ENCODE measurements around the gene CDCA8.

Gene CDCA8

GRCh38 chr1:37717631-37718030 is 25.3 kb downstream of the CDCA8 start:
- no peak for TF ChIP-seq ZNF274 (IDR thresholded peaks at IDR 0.05; ENCODE audit: low read depth, low read length)
- H3K4me3 ChIP-seq (ENCODE audit: low read length) = no peak overlapping the region

- H3K4me3 ChIP-seq (ENCODE audit: low read length) = no peak overlapping the region
- TF ChIP-seq ZNF274 (IDR thresholded peaks at IDR 0.05; ENCODE audit: low read depth, low read length) = no peak
Measured at GRCh38 chr1:37718181-37718900, 26.0 kb downstream of the CDCA8 start.

- no peak for TF ChIP-seq ZNF274 (IDR thresholded peaks at IDR 0.05; ENCODE audit: low read depth, low read length)
- H3K4me3 ChIP-seq (ENCODE audit: low read length) = no peak overlapping the region
Measured at GRCh38 chr1:37718901-37719571, 26.7 kb downstream of the CDCA8 start.

DNA sequence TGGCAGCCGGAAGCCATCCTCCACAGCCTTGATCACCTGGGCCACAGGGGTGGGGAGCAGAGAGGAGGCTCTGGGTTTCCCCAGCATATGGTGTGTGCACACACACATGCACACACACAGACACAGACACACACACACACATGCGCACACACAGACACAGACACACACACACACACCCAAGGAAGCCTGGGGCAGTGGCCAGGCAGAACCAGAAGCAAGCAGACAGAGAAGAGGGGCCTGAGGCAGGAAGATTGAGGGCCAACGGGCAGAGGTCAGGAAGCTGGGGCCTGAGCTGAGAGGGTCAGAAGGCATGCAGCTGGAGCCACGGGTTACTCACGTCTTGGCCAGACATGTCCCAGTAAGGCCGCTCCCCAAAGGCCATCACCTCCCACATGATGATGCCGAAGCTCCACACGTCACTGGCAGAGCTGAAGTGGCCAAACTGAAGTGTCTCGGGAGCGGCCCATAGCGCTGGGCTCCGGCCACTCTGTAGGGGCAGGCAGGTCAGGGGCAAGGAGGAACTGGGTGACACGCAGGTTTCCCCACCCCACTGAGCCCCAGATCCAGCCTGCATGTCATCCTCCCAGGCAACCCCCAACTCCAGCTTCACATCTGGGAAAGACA is 27.4 kb downstream of the CDCA8 start:
- H3K4me3 ChIP-seq (ENCODE audit: low read length) = no peak overlapping the region
- no peak for TF ChIP-seq ZNF274 (IDR thresholded peaks at IDR 0.05; ENCODE audit: low read depth, low read length)

DNA sequence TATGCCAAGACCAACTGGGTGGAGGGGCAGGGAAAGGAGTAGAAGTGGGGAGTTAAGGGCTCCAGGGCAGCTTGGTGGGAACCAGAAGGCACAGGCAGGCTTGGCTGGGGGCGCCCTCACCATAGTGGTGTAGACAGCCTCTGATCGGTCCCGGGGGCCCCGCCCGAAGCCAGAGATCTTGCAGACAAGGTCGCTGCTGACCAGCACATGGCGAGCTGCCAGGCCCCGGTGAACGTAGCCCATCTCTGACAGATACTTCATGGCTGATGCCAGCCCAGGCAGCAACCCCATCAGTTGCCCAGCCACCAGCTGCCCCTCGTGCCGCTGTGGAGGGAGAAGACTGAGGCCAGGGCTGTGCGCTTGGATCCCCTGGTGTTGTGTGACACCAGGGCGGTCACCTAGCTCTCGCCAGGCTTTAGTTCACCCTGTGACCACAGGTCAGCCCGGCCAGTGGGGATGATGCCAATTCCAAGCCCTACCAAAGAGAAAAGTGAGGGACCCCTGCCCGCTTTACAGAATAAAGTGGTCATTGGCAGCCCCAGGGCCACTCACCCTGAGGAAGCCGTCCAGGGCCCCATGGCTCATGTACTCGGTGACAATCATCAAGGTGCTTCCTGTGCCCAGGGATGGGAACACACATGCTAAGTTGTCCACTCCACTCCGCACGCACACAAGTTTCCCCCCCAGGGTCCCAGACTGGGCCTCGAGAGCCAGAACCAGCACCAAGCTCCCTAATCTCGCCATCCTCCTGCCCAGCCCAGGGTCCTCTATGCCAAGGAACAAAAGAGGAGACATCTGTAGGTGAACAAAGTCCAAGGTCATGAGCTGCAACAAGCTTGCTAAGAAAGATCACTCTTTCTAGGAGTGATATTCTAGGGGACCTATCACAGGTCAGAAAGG is 28.2 kb downstream of the CDCA8 start:
- TF ChIP-seq ZNF274 (IDR thresholded peaks at IDR 0.05; ENCODE audit: low read depth, low read length) = no peak
- no peak overlapping the region for H3K4me3 ChIP-seq (ENCODE audit: low read length)

DNA sequence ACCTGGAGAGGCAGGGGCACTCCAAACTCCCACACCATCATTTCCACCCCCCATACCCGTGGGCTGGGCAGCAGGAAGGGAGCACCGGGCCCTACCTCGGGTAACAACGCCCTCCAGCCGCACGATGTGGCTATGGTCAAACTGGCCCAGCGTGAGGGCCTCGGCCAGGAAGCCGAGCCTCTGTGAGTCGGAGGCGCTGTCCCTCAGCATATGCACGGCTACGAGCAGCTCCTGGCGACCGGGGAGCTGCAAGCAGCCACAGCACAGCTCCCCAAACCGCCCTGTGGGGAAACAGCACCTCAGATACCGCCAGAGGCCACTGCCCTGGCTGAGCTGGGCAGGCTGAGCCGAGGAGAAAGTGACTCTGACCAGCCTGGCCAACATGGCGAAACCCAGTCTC is 29.2 kb downstream of the CDCA8 start:
- no peak overlapping the region for H3K4me3 ChIP-seq (ENCODE audit: low read length)
- TF ChIP-seq ZNF274 (IDR thresholded peaks at IDR 0.05; ENCODE audit: low read depth, low read length) = no peak

- H3K4me3 ChIP-seq (ENCODE audit: low read length) = no peak overlapping the region
Measured at GRCh38 chr1:37722181-37723071, 30.1 kb downstream of the CDCA8 start.

GRCh38 chr1:37723072-37723389 is 30.7 kb downstream of the CDCA8 start:
- TF ChIP-seq ZNF274 (IDR thresholded peaks at IDR 0.05; ENCODE audit: low read depth, low read length) = no peak
- H3K4me3 ChIP-seq (ENCODE audit: low read length) = no peak overlapping the region

More at GRCh38 chr1:37722181-37723071, 30.1 kb downstream of the CDCA8 start:
- TF ChIP-seq ZNF274 (IDR thresholded peaks at IDR 0.05; ENCODE audit: low read depth, low read length) = no peak

GRCh38 chr1:37723390-37724078 is 31.2 kb downstream of the CDCA8 start:
- no peak overlapping the region for H3K4me3 ChIP-seq (ENCODE audit: low read length)
- no peak for TF ChIP-seq ZNF274 (IDR thresholded peaks at IDR 0.05; ENCODE audit: low read depth, low read length)

GRCh38 chr1:37724575-37724974 is 32.3 kb downstream of the CDCA8 start:
- no peak overlapping the region for H3K4me3 ChIP-seq (ENCODE audit: low read length)
- no peak for TF ChIP-seq ZNF274 (IDR thresholded peaks at IDR 0.05; ENCODE audit: low read depth, low read length)

- H3K4me3 ChIP-seq (ENCODE audit: low read length) = no peak overlapping the region
- TF ChIP-seq ZNF274 (IDR thresholded peaks at IDR 0.05; ENCODE audit: low read depth, low read length) = no peak
Measured at GRCh38 chr1:37725851-37726613, 33.7 kb downstream of the CDCA8 start.

Data from GM08714 (cell line).